Activated T-cell treated with anti-CD3 and anti-CD28 coated beads, Interleukin-2, amount 50 U/mL, for 48 hours (primary cell): Measurements from ENCODE around the gene VTI1A.

Source experiments
- DNase-seq, 2 experiments: peaks; one replicate each; pipeline ENCODE4 v3.0.0-alpha.2; 2020

Gene VTI1A

GRCh38 chr10:112649006-112649821 lies 202.2 kb downstream of the VTI1A start:
- no peak for DNase-seq

- no peak for DNase-seq
These were observed 202.8 kb downstream of the VTI1A start for GRCh38 chr10:112649822-112650152.

GRCh38 chr10:112650588-112651030 lies 203.6 kb downstream of the VTI1A start:
- DNase-seq: no peak

GRCh38 chr10:112653215-112653614 lies 206.2 kb downstream of the VTI1A start:
- DNase-seq: no peak

- no peak for DNase-seq
These were observed 206.8 kb downstream of the VTI1A start for GRCh38 chr10:112653851-112654250.

GRCh38 chr10:112654794-112655193 lies 207.8 kb downstream of the VTI1A start:
- no peak for DNase-seq

- no peak for DNase-seq
These were observed 208.7 kb downstream of the VTI1A start for GRCh38 chr10:112655722-112656121.

GRCh38 chr10:112658465-112658864 lies 211.4 kb downstream of the VTI1A start:
- no peak for DNase-seq

GRCh38 chr10:112658900-112659638 lies 212.1 kb downstream of the VTI1A start:
- no peak for DNase-seq

- DNase-seq: no peak
These were observed 216.5 kb downstream of the VTI1A start for GRCh38 chr10:112663234-112664125.

- DNase-seq: no peak
These were observed 219.1 kb downstream of the VTI1A start for GRCh38 chr10:112666094-112666493.

GRCh38 chr10:112669989-112670388 lies 223.0 kb downstream of the VTI1A start:
- DNase-seq: no peak

- DNase-seq: no peak
These were observed 224.7 kb downstream of the VTI1A start for GRCh38 chr10:112671743-112672142.

GRCh38 chr10:112672706-112673105 lies 225.7 kb downstream of the VTI1A start:
- no peak for DNase-seq

GRCh38 chr10:112675560-112676083 lies 228.6 kb downstream of the VTI1A start:
- DNase-seq: no peak

- no peak for DNase-seq
These were observed 230.7 kb downstream of the VTI1A start for GRCh38 chr10:112677689-112678088.

- no peak for DNase-seq
These were observed 231.6 kb downstream of the VTI1A start for GRCh38 chr10:112678581-112678980.

- DNase-seq: no peak
These were observed 232.0 kb downstream of the VTI1A start for GRCh38 chr10:112678987-112679386.

GRCh38 chr10:112679392-112679791 lies 232.4 kb downstream of the VTI1A start:
- DNase-seq: no peak

- DNase-seq: no peak
These were observed 233.6 kb downstream of the VTI1A start for GRCh38 chr10:112680586-112680985.

GRCh38 chr10:112687647-112688046 lies 240.6 kb downstream of the VTI1A start:
- DNase-seq: no peak

- DNase-seq: no peak
These were observed 242.5 kb downstream of the VTI1A start for GRCh38 chr10:112689327-112690072.
